ENCODE results near the gene POC1A. TPM values are rescaled to one million over a fixed set of nuclear protein-coding genes. Genes with fewer than 3 reads are reported as not detected.
"Not testable (repeated sequence)": the region's sequence is repeated elsewhere in the genome, so short reads cannot be mapped to it uniquely, and the experiment has no call there.

Gene POC1A
- total and polyA plus RNA-seq, 8 donors = 0.37 to 1.1 (median 0.71) TPM

GRCh38 chr3:52155912-52156311 is 1.7 kb upstream of the POC1A start:
- H3K27ac ChIP-seq = no peak overlapping the region
- no peaks in the 10 kb centered on the region for H3K27me3 ChIP-seq
- DNase-seq (no peak), FAIRE-seq (no peak), ATAC-seq (no peak)
- H3K36me3 ChIP-seq = no peaks in the 10 kb centered on the region
- H3K4me1 ChIP-seq = peaks cover 4 to 6% (median 4%) of the 10 kb centered on the region in 3 donors
- H3K9me3 ChIP-seq = no peaks in the 10 kb centered on the region
- H3K4me3 ChIP-seq = no peak overlapping the region
- WGBS, 2 donors = 74 to 82% methylated on average over 4 of the region's 4 CpGs
- intact Hi-C loops (cut with DNase I) = no loop called here
- TF ChIP-seq CTCF (IDR thresholded peaks at IDR 0.05) = no peak

DNA sequence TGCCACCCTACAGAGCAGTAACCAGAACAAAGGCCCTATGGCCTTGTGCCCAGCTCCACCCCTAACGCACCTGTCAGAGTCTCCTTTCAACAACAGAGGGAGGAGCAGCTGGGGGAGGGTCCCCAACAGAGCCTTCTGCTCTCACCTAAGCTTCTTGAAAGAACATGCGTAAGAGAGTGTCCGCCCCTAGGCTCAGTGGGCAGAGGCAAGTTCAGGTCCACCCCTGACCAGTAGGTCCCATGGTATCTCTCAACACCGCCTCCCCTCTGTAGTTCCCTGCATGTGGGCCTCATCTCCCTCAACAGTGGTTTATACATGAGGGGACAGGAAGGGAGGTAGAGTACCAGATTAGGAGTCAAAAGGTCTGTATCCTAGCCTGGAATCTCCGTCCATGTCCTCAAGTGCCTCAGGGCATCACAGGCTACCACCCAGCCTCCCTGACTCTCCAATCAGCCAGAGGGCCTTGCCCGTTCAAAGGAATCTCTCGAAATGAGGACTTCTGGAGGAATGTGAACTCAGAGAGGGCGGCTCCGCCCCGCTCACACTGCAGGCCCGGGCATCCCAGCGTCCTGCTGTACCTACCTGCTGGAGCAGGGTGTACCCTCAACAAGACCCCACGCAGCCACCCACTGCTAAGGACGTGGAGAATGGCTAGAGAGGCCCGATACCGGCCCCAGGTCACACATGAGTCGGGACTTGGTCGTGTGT is 680 bp downstream of the POC1A start:
- H3K27ac ChIP-seq = peak overlapping the region in 3 of 4 donors; percentile 74 to 83 (median 79)
- DNase-seq = peak in 2 of 6 donors; percentile 11 to 32
- no peaks in the 10 kb centered on the region for H3K27me3 ChIP-seq
- TF ChIP-seq CTCF (IDR thresholded peaks at IDR 0.05) = no peak
- WGBS, 2 donors = 15% methylated on average over 18 of the region's 18 CpGs
- no peak for FAIRE-seq
- peak overlapping the region; percentile 53 to 79 (median 58) for H3K4me3 ChIP-seq
- intact Hi-C loops (cut with DNase I) = no loop called here
- H3K4me1 ChIP-seq = peaks cover 4 to 6% (median 4%) of the 10 kb centered on the region in 3 donors
- no peaks in the 10 kb centered on the region for H3K9me3 ChIP-seq
- no peak for ATAC-seq
- H3K36me3 ChIP-seq = no peaks in the 10 kb centered on the region

GRCh38 chr3:52151991-52152390 is 2.2 kb downstream of the POC1A start:
- intact Hi-C loops (cut with DNase I); H3K27me3 ChIP-seq: not testable (repeated sequence)
- 83 to 91% methylated on average over 4 of the region's 4 CpGs for WGBS, 2 donors

GRCh38 chr3:52150860-52151259 is 3.4 kb downstream of the POC1A start:
- DNase-seq (no peak), FAIRE-seq (no peak), ATAC-seq (no peak)
- no peak for TF ChIP-seq CTCF (IDR thresholded peaks at IDR 0.05)
- H3K27ac ChIP-seq = no peak overlapping the region
- H3K4me1 ChIP-seq = peaks cover 4 to 6% (median 4%) of the 10 kb centered on the region in 3 donors
- H3K27me3 ChIP-seq = no peaks in the 10 kb centered on the region
- no peak overlapping the region for H3K4me3 ChIP-seq
- WGBS, 2 donors = 80 to 88% methylated on average over 4 of the region's 4 CpGs
- no peaks in the 10 kb centered on the region for H3K9me3 ChIP-seq
- intact Hi-C loops (cut with DNase I) = no loop called here
- no peaks in the 10 kb centered on the region for H3K36me3 ChIP-seq

More at GRCh38 chr3:52151991-52152390, 2.2 kb downstream of the POC1A start:
- H3K4me1 ChIP-seq, H3K9me3 ChIP-seq, H3K4me3 ChIP-seq, H3K27ac ChIP-seq, ATAC-seq, FAIRE-seq, H3K36me3 ChIP-seq, DNase-seq: not testable (repeated sequence)

GRCh38 chr3:52150357-52150756 is 3.9 kb downstream of the POC1A start:
- FAIRE-seq (no peak), DNase-seq (no peak), ATAC-seq (no peak)
- Histone ChIP-seq H3K27ac (no peak overlapping the region), H3K4me3 (no peak overlapping the region), H3K9me3 (no peaks in the 10 kb centered on the region), H3K27me3 (no peaks in the 10 kb centered on the region), H3K4me1 (peaks cover 4 to 6% (median 4%) of the 10 kb centered on the region in 3 donors), H3K36me3 (no peaks in the 10 kb centered on the region)
- intact Hi-C loops (cut with DNase I) = no loop called here
- TF ChIP-seq CTCF (IDR thresholded peaks at IDR 0.05) = no peak
- WGBS, 2 donors = 82 to 85% methylated on average over 3 of the region's 3 CpGs

Measured in pancreas (tissue), 10 donors.